CD1c-positive myeloid dendritic cell (primary cell): ENCODE measurements around the gene UBE2Q1.
"Not testable (repeated sequence)": the region's sequence is repeated elsewhere in the genome, so short reads cannot be mapped to it uniquely, and the experiment has no call there.

Experiments
- DNase-seq: peaks from one replicate; pipeline ENCODE4 v3.0.0-alpha.2; 2016; ENCODE audit errors: extremely low spot score

UBE2Q1 gene

GRCh38 chr1:154551474-154551873, 7.0 kb downstream of the UBE2Q1 start:
- no peak for DNase-seq

- DNase-seq = no peak
These were observed 7.8 kb downstream of the UBE2Q1 start for GRCh38 chr1:154550657-154551056.

- no peak for DNase-seq
These were observed 8.4 kb downstream of the UBE2Q1 start for GRCh38 chr1:154550070-154550469.

GRCh38 chr1:154549202-154549770, 9.2 kb downstream of the UBE2Q1 start:
- DNase-seq = no peak

GRCh38 chr1:154548028-154548427, 10.4 kb downstream of the UBE2Q1 start:
- no peak for DNase-seq

- DNase-seq = no peak
These were observed 11.2 kb downstream of the UBE2Q1 start for GRCh38 chr1:154547105-154547732.

- DNase-seq = peak; percentile 70
These were observed 12.0 kb downstream of the UBE2Q1 start for GRCh38 chr1:154546264-154547063.

GRCh38 chr1:154541231-154541630, 17.2 kb downstream of the UBE2Q1 start:
- DNase-seq = no peak

- no peak for DNase-seq
These were observed 18.7 kb downstream of the UBE2Q1 start for GRCh38 chr1:154539486-154540483.

GRCh38 chr1:154536570-154536969, 21.9 kb downstream of the UBE2Q1 start:
- no peak for DNase-seq

GRCh38 chr1:154533952-154534844, 24.3 kb downstream of the UBE2Q1 start:
- no peak for DNase-seq

- not testable (repeated sequence) for DNase-seq
These were observed 26.5 kb downstream of the UBE2Q1 start for GRCh38 chr1:154531950-154532349.

GRCh38 chr1:154529308-154529707, 29.2 kb downstream of the UBE2Q1 start:
- DNase-seq = no peak

GRCh38 chr1:154527192-154527591, 31.3 kb downstream of the UBE2Q1 start:
- no peak for DNase-seq

GRCh38 chr1:154524881-154525280, 33.6 kb downstream of the UBE2Q1 start:
- DNase-seq = no peak

- DNase-seq = no peak
These were observed 36.8 kb downstream of the UBE2Q1 start for GRCh38 chr1:154521695-154522094.

GRCh38 chr1:154520333-154520732, 38.1 kb downstream of the UBE2Q1 start:
- DNase-seq = peak; percentile 9

- DNase-seq = no peak
These were observed 38.9 kb downstream of the UBE2Q1 start for GRCh38 chr1:154519591-154519991.

- DNase-seq = no peak
These were observed 40.8 kb downstream of the UBE2Q1 start for GRCh38 chr1:154517661-154518060.

GRCh38 chr1:154514066-154514553, 44.4 kb downstream of the UBE2Q1 start:
- no peak for DNase-seq

- no peak for DNase-seq
These were observed 45.7 kb downstream of the UBE2Q1 start for GRCh38 chr1:154512760-154513159.
